Brain microvascular endothelial cell (primary cell): Measurements from ENCODE around the gene HRH3.

Experiments used
- DNase-seq: peaks from one replicate; pipeline ENCODE4 v3.0.0-alpha.2; 2020
- H3K27ac ChIP-seq: fragments of 250-450 bp; sonication (Bioruptor Pico); 2 replicates; pipeline ENCODE4 v1.5.1; 2020; ENCODE audit warnings: mild to moderate bottlenecking, moderate library complexity
- H3K27me3 ChIP-seq: fragments of 250-450 bp; sonication (Bioruptor Pico); replicated peaks from 2 replicates; pipeline ENCODE4 v1.5.1; 2020; ENCODE audit warnings: mild to moderate bottlenecking
- H3K36me3 ChIP-seq: fragments of 250-450 bp; sonication (Bioruptor Pico); replicated peaks from 2 replicates; pipeline ENCODE4 v1.5.1; 2020; ENCODE audit warnings: mild to moderate bottlenecking
- H3K4me3 ChIP-seq: 2 replicates; pipeline ENCODE4 v1.5.1; 2011; ENCODE audit warnings: low read depth, mild to moderate bottlenecking, control low read depth, low read length, moderate library complexity
- in situ Hi-C: cut with HindIII; loops from 2 replicates; pipeline ENCODE4 v1.10.0; 2017; ENCODE audit warnings: low sequenced_read_pairs, low pct_ligation_motif_present
- TF ChIP-seq, protein P1 (sequence below): IDR thresholded peaks from 2 replicates; pipeline ENCODE4 v1.5.1; 2011; ENCODE audit warnings: low read depth, mild to moderate bottlenecking, moderate library complexity, low read length, control low read depth, inconsistent platforms; ENCODE audit errors: missing control alignments

Gene HRH3

DNA sequence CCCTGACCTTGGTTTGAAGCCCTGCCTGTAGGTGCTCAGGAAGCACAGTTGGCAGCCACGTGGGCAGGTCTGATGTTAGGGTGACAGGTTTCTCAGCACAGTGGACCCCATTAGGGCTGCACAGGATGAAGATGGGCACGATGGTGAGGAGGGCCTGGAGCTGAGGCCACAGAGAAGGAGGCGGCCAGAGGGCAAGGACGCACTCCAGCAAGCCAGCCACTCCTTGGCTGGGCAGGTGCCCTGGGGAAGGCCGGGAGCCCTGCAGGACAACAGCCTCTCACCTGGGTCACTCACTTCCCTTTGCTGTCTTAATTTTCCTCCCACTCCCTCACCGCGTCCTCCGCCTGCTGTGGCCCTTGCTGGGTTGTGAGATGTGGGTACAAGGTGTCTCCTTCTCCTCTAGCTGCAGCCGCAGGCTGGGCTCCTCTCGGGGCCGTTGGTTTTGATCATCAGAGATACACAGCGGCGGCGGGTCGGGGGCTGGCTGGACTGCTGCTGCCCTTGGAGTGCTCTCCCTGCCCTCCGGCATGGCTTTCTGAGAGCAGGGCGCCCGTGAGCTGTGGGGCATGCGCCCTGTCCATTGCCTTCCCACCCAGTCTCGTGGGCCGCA is 23.9 kb upstream of the HRH3 start:
- no peaks in the 10 kb centered on the region for H3K27me3 ChIP-seq
- TF ChIP-seq, protein P1, sequence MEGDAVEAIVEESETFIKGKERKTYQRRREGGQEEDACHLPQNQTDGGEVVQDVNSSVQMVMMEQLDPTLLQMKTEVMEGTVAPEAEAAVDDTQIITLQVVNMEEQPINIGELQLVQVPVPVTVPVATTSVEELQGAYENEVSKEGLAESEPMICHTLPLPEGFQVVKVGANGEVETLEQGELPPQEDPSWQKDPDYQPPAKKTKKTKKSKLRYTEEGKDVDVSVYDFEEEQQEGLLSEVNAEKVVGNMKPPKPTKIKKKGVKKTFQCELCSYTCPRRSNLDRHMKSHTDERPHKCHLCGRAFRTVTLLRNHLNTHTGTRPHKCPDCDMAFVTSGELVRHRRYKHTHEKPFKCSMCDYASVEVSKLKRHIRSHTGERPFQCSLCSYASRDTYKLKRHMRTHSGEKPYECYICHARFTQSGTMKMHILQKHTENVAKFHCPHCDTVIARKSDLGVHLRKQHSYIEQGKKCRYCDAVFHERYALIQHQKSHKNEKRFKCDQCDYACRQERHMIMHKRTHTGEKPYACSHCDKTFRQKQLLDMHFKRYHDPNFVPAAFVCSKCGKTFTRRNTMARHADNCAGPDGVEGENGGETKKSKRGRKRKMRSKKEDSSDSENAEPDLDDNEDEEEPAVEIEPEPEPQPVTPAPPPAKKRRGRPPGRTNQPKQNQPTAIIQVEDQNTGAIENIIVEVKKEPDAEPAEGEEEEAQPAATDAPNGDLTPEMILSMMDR: no peak
- in situ Hi-C loops: no loop called here
- no peak for DNase-seq
- no peak overlapping the region for H3K27ac ChIP-seq
- H3K36me3 ChIP-seq: peaks cover 6% of the 10 kb centered on the region
- H3K4me3 ChIP-seq: no peak overlapping the region

DNA sequence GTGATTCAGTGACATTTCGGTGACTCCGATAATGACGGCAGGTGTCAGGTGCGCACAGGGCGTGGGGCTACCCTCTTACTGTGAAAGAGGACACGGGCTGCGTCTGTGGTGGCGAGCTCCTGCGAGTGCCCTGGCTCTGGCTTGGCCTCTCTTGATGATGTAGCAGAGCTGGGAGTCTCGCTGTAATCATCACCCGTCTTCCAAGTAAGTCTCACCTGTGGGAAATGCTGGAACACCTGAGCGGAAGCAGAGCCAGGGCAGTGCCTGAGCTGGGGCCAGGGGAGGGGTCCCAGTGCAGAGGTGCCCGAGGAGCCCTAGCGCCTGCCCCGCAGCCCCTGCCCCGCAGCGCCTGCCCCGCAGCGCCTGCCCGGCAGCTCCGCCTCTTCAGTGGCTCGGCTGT is 23.0 kb upstream of the HRH3 start:
- in situ Hi-C loops: no loop called here
- peaks cover 6% of the 10 kb centered on the region for H3K36me3 ChIP-seq
- no peaks in the 10 kb centered on the region for H3K27me3 ChIP-seq
- no peak for DNase-seq
- TF ChIP-seq, protein P1: no peak
- H3K4me3 ChIP-seq: no peak overlapping the region
- H3K27ac ChIP-seq: no peak overlapping the region

DNA sequence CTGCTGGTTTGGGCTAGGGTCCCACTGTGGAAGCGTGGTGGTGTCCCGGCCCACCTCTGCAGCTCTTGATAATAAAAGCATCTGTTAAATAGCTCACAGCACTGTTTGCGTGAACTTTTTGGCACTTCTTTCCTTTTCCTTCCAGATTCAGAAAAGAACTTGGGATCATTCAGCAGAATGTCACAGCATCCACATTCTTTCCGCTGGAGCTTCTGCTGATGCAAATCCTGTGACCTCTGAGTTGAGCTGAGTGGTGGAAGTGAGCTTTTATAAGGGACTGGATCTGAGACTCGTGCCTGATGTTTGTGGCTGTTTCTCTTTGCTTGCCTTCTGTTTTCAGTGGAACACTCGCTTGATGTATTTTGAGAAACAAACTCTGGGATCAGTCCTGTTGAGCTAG is 22.1 kb upstream of the HRH3 start:
- H3K4me3 ChIP-seq: no peak overlapping the region
- H3K36me3 ChIP-seq: peaks cover 6% of the 10 kb centered on the region
- H3K27me3 ChIP-seq: no peaks in the 10 kb centered on the region
- DNase-seq: no peak
- no peak overlapping the region for H3K27ac ChIP-seq
- TF ChIP-seq, protein P1: no peak
- in situ Hi-C loops: no loop called here

DNA sequence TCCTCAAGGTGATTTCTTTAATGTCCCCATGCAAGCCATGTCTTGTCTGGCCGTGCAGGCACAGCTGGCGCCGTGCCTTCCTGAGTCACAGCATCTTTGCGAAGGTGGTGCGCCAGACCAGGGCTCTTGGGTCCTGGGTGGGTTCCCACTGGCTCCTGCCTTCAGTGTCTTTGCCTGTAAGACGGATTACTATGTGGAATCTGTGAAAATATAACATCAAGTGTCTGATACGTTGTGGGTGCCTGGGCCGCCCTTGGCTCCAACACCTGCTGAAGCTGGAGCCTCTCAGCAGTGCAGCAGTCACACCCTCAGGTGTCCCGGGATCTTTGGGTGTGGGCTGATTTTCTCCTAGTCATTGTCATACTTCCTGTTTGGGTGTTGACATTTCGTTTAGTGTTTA is 21.4 kb upstream of the HRH3 start:
- TF ChIP-seq, protein P1: no peak
- in situ Hi-C loops: no loop called here
- no peak for DNase-seq
- Histone ChIP-seq H3K27ac (no peak overlapping the region), H3K27me3 (no peaks in the 10 kb centered on the region), H3K4me3 (no peak overlapping the region), H3K36me3 (peaks cover 6% of the 10 kb centered on the region)

DNA sequence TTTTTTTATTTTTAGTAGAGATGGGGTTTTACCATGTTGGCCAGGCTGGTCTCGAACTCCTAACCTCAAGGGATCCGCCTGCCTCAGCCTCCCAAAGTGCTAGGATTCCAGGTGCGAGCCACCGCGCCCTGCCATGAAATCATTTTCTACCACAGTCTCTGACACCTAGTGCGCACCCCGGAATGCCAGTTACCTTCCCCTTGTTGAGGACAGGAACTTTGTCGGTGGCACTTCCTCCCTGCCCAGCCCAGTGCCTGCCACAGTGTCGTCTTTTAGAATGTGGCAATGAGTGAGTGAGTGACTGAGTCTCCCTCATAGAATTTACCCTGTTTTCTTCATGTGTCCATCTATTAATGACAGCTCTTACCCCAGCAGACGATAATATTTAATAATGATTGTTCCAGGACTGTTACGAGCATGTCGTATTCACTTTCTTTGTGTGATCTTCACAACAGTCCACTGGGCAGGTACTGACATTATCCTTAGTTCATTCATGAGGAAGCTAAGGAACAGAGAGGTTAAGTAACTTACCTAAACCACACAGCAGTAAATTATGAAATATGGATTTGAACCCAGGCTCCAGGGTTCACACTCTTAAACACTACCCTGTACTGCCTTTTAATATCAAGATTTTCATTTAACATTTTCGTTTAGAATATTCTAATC is 20.1 kb upstream of the HRH3 start:
- in situ Hi-C loops: no loop called here
- DNase-seq: no peak
- Histone ChIP-seq H3K36me3 (peaks cover 6% of the 10 kb centered on the region), H3K27me3 (no peaks in the 10 kb centered on the region), H3K4me3 (no peak overlapping the region), H3K27ac (no peak overlapping the region)
- TF ChIP-seq, protein P1: no peak
